GM21423 (cell line): ENCODE measurements around the gene EMX1.

ENCODE experiments used
- ATAC-seq: cut with Tn5 transposase; IDR thresholded peaks from one replicate; pipeline ENCODE4 v1.9.1; 2021; ENCODE audit warnings: mild to moderate bottlenecking, moderate library complexity; ENCODE audit not compliant: unreplicated experiment

The EMX1 gene

DNA sequence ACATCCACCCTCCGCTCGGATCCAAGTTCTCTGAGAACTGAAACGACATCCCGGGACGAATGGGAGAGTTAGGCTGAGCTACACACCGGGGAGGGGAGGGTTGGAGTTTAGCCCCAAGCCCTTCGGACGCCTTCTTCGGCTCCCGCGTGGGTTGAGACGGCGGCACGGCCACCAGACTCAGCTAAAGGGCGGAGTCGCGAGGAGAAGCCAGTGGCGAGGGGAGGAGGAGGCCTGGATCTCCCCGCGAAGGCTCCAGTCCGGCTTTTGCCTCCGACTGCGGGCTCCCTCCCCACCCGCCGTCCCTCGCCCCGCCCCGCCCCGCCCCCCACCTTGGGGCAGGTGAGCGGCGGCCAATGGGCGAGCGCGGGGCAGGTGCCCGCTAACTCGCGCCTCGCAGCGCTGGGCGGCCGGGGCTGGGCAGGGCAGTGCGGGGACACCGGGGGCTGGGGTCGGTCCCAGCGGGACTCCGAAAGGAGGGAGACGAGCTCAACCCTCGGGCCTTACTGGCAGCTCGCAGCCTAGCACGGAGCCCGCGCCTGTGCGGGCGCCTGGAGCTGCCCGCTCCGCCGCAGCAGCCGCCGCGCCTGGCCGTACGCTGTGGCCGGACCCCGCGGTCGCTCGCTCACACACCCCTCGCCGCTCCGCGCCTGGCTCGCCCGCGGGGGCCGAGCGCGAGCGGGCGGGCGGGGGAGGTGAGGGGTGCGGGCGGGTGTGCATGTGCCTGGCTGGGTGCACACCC is at the start of gene EMX1:
Gene EMX1, plus strand, starts transcription at position 382 of the 739 bp plus-strand sequence. Its CDS starts 334 bp downstream, at position 716.
- peak; percentile 41 for ATAC-seq

DNA sequence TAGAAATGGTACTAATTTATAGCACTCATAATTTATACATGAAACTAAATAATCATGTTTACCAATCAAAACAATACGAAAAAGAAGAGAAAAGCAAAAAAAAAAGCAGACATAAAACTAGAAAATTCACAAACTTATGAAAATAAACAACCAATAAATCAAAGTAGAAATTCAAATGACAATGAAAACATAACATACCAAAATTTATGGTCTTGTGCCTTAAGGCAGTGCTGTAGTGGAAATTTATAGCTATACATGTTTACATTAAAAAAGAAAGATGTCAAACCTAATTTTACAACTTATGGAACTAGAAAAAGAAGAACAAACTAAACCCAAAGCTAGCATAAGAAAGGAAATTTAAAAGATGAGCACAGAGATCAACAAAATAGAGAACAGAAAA is 46.3 kb upstream of the EMX1 start:
- no peak for ATAC-seq

DNA sequence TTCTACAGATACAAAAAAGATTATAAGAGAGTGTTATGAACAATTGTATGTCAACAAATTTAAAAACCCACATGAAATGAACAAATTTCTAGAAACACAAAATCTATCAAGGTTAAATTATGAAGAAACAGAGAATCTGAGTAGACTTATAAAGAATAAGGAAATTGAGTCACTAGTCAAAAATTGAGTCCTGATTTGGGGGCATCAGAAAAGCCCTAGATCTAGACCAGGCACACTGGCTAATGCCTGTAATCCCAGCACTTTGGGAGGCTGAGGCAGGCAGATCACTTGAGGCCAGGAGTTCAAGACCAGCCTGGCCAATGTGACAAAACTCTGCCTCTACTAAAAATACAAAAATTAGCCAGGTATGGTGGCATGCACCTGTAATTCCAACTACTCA is 45.4 kb upstream of the EMX1 start:
- ATAC-seq, result no peak

DNA sequence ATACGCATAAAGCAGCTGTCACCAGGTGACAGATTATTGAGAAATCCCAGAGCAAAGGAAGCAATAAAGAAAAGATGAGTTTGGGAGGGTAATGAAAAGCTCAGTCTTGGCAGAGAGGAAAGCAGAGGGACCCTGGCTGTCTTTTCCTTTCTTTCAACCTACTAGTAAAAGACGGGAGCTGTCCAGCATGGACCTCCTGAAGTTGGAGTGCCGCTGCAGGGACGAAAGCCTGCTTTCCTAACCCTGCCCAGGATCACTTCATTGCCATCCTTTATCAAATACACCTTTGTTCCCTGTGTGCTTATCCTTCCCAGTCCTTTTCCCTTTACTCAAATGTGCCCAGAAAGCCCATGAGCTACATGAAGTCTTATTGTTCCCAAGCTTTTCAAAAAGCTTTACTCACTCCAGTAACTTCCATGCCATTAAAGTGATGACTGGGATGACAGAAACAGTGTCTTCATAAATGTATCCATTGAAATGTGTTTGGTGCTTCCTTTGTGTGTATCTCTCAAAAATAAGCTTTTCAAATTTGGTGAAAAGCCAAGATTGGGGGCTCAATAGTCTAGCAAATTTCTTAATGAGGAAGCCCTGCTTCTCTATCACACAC is 33.9 kb upstream of the EMX1 start:
- ATAC-seq, result no peak

DNA sequence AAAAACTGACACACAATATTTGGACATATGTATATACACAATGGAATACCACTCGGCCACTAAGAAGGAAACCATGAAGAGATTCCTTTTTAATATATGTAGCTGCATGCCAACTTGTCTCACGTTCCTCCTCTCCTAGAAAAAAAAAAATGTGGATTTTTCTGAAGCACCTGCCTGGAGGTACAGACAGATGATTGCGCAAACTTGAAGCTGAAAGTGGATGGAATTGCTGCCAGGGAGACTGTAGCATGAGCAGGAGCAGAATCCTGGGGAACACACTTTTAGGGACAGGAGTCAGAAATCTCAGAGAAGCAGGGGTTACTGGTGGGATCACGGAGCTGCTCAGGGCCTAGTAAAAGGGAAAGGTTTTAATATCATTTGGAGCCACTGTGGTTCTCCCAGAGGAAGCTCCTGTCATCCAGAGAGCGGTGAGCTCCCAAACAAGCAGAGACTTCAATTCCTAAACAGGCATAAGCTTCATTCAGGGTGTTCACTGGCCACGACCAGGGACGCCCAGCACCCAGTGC is 30.8 kb upstream of the EMX1 start:
- ATAC-seq, result no peak

DNA sequence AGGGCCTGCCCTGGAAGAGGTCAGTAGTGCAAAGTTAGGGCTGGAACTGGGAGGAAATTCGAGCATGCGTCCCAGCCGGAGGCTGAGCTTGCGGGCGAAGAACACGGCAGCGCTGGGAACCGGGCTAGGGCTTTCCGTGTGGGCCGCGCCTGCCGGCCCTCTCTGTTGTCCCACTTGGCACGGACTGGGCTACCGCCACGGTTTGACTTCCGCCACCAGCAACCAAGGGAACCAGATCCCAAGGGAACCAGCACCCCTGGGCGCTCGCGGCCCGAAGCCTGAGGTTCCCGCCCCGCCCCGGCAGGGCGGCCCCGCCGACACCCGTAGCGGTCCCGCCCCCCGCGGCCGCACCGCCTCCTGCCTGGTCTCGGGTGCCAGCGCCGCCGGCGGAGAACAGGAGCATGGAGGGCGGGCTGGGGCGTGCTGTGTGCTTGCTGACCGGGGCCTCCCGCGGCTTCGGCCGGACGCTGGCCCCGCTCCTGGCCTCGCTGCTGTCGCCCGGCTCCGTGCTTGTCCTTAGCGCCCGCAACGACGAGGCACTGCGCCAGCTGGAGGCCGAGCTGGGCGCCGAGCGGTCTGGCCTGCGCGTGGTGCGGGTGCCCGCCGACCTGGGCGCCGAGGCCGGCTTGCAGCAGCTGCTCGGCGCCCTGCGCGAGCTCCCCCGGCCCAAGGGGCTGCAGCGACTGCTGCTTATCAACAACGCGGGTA is 30.1 kb upstream of the EMX1 start, which contains the start of gene SPR:
Gene SPR, plus strand, starts transcription at position 377 of the 708 bp plus-strand sequence. Its CDS starts 25 bp downstream, at position 402.
- peak; percentile 93 for ATAC-seq

DNA sequence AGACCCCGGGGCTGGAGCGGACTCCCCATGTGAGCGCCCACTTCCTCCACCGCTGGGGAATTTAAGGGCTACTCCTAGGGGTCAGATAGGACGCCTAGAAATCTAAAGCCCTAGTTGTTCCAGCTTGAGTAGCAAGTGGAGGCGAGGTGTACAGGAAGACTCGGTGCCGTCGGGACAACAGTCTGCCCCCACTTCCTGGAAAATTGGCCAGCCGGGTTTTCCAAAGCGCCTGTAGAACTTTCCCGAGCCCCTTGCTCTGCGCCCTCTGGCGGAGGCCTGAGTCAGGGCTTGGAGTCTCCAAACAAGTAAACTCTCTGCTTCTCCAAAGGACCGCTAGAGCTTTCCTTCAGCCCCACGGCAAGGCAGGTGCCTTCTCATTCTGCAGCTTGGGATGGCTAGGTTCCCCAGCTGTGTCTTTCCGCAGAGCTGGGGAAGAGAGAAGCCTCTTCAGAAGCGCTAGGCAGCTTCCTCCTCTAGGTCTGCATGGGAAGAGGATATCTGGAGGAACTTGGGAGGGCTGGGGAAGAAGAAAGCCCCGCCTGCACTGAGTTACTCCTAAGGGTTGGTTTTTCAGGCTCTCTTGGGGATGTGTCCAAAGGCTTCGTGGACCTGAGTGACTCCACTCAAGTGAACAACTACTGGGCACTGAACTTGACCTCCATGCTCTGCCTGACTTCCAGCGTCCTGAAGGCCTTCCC is 29.4 kb upstream of the EMX1 start:
- peak; percentile 28 for ATAC-seq

DNA sequence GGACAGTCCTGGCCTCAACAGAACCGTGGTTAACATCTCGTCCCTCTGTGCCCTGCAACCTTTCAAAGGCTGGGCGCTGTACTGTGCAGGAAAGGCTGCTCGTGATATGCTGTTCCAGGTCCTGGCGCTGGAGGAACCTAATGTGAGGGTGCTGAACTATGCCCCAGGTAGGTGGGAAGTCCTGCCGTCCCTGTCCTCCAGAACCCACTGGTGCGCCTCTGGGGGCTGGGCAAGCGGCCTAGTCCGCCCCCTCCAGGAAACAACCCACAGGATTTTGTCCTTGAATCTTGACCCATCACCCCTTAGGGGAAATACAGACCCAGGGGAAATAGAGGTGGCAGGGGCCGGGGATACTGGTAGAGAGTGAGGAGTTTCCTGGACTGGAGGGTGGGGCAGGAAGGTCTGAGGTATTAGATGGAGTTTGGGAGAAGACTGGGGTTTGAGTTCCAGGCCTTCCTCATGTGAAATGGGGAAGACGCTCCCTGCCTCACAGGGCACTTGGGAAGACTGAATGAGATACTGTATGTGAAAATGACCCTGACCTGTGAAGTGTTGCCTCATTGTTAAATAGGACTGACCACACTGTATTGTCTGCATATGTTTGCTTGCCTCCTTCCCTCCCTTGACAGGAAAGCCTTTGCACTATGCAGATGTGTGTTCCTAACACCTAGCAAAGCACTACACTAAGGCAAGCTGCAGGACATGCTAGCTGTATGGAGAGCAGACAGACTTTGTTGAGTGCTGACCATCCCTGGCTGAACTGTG is 28.7 kb upstream of the EMX1 start:
- no peak for ATAC-seq

DNA sequence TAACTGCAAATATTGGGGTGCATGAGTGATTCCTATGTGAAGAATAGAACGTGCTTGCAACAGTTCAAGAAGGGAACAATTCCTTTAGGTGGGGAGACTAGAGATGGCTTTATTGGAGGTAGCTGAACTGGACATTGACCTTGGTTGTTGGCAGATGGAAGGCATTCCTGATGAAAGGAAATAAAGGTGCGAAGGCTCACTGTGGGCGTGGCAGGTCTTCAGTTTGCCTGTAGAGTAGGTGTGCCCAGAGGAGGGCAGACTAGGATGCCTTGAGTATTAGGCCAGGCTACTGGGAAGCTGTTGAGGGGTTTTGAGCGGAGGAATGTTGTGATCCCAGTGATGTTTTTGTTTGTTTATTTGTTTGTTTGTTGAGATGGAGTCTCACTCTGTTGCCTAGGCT is 27.3 kb upstream of the EMX1 start:
- ATAC-seq, result no peak

DNA sequence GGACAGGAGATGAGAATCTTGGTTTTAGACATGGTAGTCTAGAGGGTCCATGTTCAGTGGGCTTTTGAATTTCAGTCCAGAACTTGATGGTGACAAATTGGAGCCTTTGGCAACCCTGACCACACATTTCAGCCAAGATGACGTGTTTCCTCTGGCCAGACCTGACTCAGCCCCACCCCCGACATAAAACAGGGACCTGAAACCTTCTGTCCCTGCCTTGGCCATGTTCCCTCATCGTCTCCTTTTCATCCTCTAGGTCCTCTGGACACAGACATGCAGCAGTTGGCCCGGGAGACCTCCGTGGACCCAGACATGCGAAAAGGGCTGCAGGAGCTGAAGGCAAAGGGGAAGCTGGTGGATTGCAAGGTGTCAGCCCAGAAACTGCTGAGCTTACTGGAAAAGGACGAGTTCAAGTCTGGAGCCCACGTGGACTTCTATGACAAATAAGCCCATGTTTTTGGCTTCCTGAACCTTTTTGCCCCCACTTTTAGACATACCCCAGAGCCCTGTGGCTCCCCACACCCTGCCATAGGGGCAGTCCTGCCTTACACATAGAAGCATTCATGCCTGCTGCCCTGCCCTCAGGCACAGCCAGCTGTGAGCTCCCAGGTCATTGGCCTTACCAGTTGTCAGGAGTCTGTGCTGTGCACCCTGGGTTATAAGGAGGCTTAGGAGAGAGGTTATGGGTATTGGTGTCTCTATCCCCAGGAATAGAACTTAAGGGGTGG is 26.1 kb upstream of the EMX1 start:
- ATAC-seq, result no peak

DNA sequence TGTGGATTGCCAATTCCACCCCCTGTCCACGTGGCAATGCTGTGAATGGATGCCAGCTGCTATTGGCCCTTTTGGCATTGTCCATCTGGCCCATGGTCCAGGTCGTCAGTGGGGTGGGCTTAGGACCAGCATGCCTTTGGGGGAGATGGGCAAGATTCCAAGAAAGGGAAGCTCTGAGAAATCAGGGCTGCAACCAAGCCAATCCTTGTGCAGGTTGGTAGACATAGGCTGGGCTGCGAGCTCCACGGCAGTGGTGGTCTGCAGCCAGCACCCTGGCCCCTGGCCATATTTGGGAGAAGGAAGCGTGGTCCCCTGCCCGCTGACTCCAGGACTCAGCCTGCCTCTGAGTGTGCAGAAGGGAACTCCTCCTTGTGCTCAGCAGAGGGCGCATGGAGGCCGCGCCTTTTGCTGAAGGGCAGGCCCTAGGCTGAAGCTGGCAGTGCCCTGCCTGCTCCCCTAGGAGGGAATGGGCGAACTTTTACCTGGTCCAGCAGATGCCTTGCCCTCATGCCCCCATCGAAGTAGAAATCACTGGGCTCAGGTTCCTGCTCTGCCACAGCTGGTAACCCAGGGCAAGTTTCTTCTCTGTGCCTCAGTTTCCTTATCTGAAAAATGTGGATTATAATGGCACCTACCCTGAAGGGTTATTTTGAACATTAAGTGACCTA is 24.7 kb upstream of the EMX1 start:
- peak; percentile 48 for ATAC-seq

DNA sequence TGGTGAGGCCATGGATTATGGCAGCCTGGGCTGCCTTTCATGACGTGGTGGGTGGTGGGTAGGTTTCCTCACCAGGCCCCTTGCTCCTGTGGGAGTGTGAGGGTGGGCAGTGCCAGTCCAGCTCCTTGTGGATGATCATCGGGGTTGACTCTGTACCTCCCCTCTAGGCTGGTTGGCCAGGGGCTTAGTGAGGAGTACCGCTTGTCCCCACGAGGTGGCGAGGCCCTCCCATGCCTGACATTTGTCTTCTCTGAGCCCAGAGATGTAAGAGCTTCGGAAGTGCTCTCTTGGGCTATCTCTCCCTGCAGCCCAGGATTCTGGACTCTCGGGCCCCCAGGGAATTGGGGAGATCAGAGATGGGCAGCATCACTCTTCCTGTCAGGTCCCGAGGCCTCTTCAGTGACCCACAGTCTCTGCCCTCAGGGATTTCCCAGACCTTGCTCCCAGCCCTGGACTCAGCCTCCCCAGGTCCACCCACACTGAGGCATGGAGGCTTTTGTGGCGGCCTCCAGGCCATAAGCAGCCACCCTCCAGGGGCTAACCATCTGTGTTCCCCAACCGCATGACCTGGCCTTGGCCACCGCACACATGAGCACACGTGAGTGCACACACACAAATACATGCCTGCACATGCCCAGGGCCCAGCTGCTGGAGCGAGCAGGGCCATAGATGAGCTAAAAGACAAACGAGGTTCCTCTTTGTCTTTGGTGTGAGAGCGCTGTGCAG is 23.6 kb upstream of the EMX1 start:
- ATAC-seq, result peak; percentile 57

DNA sequence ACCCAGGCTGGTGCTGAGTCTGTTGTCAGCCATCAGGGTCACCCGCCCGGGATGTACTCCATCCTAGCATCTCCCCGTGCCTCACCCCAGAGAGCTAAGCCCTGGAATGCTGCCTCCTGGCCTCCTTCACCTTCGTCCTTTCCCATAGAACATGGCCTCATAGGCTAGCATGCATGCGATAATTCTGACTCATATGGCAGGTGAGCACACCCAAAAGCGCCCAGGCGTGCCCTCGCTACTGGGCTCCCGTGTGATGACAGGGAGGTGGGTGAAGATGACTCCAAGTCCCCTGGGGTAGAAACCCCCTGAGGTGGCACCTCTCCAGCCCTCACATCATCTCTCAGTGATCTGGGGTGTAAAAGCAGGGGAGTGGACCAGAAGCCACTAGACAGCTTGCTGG is 22.8 kb upstream of the EMX1 start:
- ATAC-seq, result no peak

DNA sequence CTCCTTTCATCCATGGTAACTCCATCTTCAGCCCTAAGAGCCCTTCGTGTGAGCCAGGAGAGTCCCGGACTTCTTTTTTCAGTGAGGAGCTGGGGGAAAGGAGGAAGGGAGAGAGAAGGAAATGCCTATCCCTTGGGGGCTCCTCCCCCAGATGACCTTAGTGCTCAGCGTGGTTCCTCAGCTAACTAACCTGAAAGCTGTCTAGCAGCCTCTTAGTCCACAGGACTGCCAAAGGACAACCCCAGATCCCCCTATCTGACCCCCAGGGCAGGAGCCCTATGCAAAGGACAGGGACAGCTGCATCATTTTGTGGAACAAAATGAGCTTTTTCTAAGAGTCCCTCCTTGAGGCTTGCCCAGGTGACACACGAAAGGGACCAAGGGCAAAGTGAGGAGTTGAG is 22.2 kb upstream of the EMX1 start:
- no peak for ATAC-seq

DNA sequence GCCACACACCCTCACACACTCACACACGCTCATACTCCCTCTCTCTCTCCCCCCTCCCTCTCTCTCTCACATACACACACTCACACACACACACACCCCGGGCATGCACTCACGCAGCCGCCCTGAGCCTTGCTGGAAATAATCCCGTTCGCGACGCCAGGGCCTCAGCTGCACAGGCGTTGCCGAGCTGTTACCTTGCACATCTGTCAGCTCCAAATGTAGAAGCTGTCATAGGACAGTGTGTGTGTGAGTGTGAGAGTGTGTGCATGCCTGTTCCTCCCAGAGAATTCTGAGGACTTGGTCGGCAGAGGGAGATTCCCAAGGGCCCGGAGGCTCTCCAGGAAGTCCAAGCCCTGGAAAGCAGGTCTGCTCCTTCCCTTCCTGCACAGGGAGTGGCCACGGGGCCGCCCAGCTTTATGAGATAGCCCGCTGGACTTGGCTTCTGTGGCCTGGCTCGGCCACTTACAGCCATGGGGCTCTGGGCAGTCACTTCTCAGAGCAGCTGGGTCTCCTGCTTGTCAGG is 21.5 kb upstream of the EMX1 start:
- ATAC-seq, result no peak

DNA sequence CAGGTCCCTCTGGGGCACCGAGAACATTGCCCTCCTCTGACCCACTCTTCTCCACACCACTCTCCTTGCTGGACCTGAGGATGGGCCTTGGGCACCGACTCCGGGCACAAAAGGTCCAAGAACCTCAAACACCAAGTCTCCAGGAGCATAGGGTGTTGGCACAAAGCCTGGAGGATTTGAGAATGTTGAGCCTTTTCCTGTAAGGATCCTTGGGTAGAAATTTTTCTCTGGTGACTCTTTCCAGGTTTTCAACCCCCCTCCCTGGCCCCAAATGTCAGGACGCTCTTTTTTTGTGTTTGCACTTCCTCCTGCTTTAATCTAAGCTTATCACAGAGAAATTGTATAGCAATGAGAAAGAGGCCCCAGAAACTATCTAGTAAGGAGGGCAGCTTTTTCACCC is 20.9 kb upstream of the EMX1 start:
- ATAC-seq, result no peak

DNA sequence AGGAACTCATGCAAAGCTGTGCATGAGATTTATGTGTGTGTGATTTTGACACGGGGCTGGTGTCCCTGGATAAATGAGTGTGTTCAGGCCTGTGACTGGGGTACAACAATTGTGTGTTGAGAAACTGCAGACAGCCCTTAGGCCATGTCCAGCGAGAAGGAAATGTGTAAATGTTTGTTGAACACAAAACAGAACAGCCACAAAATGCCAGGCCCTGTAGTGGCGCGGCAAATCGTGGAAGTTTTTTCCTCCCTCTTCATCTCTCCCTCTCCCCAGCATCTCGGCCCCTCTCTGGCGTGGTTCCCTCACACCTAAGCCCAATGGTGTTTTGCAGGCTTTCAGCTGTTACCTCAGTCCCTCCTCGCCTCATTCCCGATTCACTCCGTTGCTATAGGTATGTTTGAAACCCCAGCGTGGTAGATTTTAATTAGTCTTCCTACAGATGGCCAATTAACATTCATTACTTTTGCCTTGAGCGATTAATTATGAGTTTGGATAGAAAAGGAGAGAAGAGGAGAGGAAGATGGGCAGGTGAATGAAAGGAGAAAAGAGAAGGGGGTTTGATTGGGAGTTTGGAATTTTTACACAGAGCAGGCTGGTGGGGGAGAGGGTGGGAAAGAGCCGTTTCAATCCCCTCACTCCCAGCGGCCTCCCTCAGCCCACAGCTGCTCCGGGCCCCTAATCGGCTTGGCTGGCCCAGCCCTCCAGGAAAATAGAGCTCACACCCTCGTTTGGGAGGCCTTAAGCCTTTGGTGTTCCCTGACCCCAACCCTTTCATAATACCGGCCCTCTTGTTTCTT is 19.3 kb upstream of the EMX1 start:
- ATAC-seq, result no peak

DNA sequence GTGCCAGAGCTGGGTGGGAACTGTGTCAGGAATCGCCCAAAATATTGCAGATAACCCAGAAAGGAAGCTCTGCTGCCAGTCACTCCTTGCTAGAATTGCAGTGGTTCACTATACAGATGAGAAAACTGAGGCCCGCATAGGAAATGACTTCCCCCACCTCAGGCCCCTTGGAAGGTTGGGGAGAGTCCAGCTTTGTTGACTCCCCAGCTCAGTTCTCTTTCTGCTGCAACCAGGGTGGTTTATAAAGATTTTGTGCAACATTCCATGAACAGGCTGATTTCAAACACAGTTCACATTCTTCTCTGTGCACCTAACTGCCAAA is 18.8 kb upstream of the EMX1 start:
- ATAC-seq, result no peak
